GM12891 (cell line): ENCODE results near the gene CA5A.
"Not testable (repeated sequence)": the region's sequence is repeated elsewhere in the genome, so short reads cannot be mapped to it uniquely, and the experiment has no call there.

Experiments
- DNase-seq: peaks from one replicate; pipeline ENCODE4 v3.0.0; 2011; ENCODE audit warnings: low spot score; ENCODE audit not compliant: insufficient read length
- FAIRE-seq: peaks from 2 replicates; lab custom pipeline; 2011; peaks lifted over from hg19 to GRCh38; lab: Jason Lieb, UNC
- PAX5 ChIP-seq: IDR thresholded peaks from 2 replicates; pipeline ENCODE4 v1.6.1; 2011; ENCODE audit warnings: low read length, moderate library complexity, mild to moderate bottlenecking; ENCODE audit not compliant: insufficient read depth, severe bottlenecking
- POLR2A ChIP-seq: IDR thresholded peaks from 2 replicates; pipeline ENCODE4 v1.6.1; 2011; ENCODE audit warnings: low read depth, low read length, control low read depth
- POLR2AphosphoS5 ChIP-seq: IDR thresholded peaks from 2 replicates; pipeline ENCODE4 v1.6.1; 2011; ENCODE audit warnings: low read depth, low read length, control low read depth
- POU2F2 ChIP-seq: IDR thresholded peaks from 2 replicates; pipeline ENCODE4 v1.6.1; 2011; ENCODE audit warnings: low read depth, mild to moderate bottlenecking, control low read depth, low read length, moderate library complexity
- SPI1 ChIP-seq: IDR thresholded peaks from 2 replicates; pipeline ENCODE4 v1.6.1; 2011; ENCODE audit warnings: low read depth, low read length, control low read depth
- TAF1 ChIP-seq: IDR thresholded peaks from 2 replicates; pipeline ENCODE4 v1.6.1; 2011; ENCODE audit warnings: low read depth, low read length, control low read depth

The CA5A gene

DNA sequence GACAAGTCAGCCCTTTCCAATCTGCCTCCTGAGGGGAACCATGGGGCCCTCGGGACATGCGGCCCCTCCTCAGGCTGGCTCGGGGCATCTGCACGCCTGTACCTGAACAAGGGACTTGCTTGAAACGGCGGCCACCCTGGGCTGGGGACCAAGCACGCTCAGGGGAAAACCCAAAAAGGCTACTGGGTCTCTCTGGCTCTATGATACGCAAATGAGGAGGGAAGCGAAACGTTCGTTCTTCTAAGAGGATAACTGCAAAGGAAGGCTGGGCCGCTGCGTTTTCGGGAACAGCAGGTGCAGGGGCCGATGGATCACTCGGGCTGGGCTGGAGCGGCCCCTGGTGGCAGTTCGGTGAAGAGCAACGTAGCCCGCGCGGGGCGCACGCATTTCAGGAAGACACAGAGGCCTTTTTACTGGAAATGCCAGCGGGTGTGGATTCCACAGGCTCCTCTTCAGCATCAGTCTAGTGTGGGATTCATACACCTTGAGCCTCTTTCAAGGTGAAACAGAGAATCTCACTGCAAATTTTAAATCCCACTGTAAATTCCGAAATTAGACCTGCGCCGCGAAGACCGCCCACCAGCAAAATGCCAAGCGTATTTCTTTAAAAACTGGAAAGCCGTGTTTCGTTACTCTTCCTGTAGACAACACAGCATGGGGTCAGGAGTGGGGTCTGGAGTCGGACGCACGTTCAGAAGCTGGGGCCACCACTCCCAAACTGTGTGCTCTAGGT, 27.0 kb downstream of the CA5A start:
- peak; percentile 82 for TF ChIP-seq POU2F2
- TF ChIP-seq SPI1, result peak; percentile 68
- FAIRE-seq (peak; percentile 97), DNase-seq (peak; percentile 81)

- FAIRE-seq, DNase-seq: not testable (repeated sequence)
These were observed 28.2 kb downstream of the CA5A start for GRCh38 chr16:87908101-87908500.

- DNase-seq, FAIRE-seq: not testable (repeated sequence)
These were observed 30.8 kb downstream of the CA5A start for GRCh38 chr16:87905521-87905920.

GRCh38 chr16:87904963-87905362, 31.4 kb downstream of the CA5A start:
- FAIRE-seq, DNase-seq: not testable (repeated sequence)

DNA sequence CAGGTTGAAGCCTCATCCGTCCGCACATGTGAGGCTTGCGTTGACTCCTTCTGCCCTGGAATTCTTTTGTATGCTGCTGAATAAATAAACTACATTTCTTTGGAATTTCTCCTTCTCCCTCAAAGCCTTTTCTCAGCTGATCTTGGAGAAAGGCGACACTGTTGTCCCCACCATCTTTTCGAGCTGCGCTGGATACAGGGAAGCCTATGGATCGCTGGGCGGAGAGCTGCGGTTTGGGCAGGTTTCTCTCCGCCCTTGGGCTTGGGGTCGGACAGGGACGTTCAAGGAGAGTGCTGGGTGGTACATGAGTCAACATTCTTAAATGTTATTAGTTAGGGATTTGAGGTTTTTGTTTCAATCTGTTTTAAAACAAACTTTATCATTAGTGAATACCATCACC, 35.8 kb downstream of the CA5A start:
- not testable (repeated sequence) for DNase-seq, FAIRE-seq

DNA sequence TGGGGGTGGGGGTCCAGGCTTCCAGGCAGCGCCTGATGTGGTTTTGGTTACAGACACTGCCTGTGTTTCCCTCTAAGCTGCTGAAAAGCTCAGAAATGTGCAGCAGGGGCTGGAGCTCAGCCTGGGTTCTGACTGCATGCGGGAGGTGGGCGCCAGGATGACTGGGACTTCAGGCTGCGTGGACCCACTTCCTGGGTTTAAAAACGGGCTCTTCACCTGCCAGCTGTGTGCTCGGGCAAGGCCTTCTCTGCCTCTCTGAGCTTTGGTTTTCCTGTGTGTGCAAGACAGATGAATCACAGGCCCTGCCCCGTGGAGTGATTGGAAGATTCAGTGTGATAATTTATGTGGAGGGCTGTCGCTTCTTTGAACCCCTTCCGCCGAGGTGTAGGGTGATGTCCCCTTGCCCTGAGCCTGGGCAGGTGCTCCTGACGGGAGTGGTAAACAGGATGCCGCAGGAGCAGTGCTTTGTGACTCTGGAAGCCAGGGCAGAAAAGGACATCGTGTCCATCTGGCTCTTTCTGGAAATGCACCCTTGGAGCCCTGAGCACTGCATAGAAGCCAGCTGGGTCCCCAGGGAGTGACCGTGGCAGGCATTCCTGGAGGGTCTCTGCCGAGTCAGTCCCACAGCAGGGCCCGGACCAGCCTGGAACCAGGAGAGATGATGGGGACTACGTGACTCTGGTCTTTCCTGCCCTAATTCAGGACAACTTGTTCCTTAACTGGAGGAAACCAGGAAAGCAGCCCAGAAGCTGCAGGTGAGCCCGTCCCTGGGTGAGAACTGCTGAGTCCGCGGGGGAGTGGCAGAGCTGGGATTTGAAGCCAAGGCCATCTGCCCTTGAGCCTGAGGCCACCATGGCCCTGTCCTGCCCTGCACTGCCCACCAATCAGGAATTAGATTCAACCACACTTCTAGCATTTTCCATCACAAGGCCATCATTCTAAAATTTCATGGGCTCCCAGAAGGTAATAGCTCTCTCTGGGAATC, 38.5 kb downstream of the CA5A start:
- FAIRE-seq (no peak), DNase-seq (no peak)
- no peak for TF ChIP-seq POLR2A
- no peak for TF ChIP-seq POLR2AphosphoS5
- TF ChIP-seq TAF1, result no peak
- TF ChIP-seq POU2F2, result no peak
- no peak for TF ChIP-seq PAX5
- no peak for TF ChIP-seq SPI1

DNA sequence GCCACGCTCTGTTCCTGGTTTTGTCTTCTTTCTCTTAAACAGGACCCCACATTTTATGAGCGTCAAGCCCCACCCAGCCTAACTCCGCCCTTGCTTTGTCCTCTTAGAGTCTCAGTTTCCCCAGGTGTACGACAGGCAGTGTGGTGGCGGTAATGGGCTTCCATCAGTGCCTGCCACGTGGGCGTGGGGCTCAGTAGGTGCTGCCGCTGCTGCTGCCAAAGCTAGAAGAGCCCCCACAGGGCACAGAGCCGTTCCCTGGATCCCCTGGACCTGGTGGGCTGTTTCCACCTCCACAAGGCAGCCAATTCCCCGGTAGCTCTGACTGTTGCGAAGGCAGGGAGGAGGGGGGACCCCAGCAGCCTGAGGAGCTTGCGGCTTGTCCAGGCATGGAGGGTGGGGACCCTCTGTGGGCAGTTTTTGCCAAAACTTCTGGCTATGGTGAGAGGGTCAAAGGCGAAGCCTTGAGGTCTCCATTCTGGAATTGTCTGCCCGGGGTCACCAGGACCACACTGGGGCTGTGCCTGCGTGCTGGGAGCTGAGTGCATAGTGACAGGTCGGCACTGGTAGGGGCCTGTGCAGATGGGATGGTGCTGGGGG, 39.3 kb downstream of the CA5A start:
- not testable (repeated sequence) for DNase-seq, FAIRE-seq

DNA sequence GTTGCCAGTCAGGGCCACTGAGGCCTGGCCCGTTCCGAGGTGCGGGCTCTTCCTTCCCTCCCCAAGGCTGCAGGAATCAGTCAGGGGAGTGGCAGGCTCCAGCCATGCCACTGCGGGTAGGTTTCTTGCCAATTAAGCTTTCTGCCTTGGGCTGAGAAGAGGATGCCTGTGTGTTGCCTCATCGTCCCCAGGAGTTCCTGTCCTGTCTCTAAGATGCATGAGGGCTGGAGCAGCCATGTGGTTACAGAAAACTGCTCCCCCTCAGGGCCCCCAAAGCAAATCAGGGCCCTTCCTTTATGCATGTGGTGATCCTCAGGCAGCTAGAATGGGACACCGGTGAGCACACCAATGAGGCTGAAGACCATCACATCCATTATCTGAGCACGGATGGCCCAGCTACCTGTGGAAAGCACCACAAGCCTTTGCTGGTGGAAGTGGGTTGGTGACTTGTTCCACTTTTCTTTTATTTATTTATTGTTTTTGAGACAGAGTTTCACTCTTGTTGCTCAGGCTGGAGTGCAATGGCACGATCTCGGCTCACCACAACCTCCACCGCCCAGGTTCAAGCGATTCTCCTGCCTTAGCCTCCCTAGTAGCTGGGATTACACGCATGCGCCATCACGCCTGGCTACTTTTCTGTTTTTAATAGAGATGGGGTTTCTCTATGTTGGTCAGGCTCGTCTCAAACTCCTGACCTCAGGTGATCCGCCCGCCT, 40.0 kb downstream of the CA5A start:
- DNase-seq, FAIRE-seq: not testable (repeated sequence)

- peak; percentile 48 for DNase-seq
- peak; percentile 60; the same call in 1 of the 2 replicates for TF ChIP-seq POU2F2
- peak; percentile 47; the same call in 1 of the 2 replicates for TF ChIP-seq SPI1
- no peak for TF ChIP-seq TAF1
- no peak for TF ChIP-seq POLR2AphosphoS5
- TF ChIP-seq POLR2A, result peak; percentile 52
- TF ChIP-seq PAX5, result no peak
- peak; percentile 90 for FAIRE-seq
These were observed 40.6 kb downstream of the CA5A start for GRCh38 chr16:87895641-87896141.

GRCh38 chr16:87894005-87894404, 42.3 kb downstream of the CA5A start:
- DNase-seq, FAIRE-seq: not testable (repeated sequence)

DNA sequence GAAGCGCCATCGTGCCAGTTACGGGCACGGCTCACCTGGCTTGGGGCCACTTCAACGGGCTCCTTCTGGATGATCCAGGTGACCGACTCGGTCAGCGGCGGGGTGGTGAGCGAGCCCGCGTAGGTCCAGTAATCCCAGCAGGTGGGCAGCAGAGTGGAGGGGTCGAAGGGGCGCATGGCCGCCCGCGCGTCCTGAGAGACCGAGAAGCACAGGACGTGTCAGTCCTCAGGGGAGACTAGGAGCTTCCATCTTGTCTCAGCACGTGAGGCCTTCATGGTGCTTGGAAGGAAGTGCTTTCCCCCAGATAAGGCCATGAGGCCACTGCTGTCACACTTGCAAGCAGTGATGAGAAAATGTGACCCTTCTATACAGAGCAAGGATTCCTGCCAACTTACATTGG, 44.6 kb downstream of the CA5A start:
- TF ChIP-seq TAF1 (no peak), POLR2A (no peak), SPI1 (no peak), POU2F2 (no peak), PAX5 (no peak), POLR2AphosphoS5 (no peak)
- no peak for DNase-seq
- no peak for FAIRE-seq

GRCh38 chr16:87889762-87890161, 46.6 kb downstream of the CA5A start:
- not testable (repeated sequence) for DNase-seq, FAIRE-seq

DNA sequence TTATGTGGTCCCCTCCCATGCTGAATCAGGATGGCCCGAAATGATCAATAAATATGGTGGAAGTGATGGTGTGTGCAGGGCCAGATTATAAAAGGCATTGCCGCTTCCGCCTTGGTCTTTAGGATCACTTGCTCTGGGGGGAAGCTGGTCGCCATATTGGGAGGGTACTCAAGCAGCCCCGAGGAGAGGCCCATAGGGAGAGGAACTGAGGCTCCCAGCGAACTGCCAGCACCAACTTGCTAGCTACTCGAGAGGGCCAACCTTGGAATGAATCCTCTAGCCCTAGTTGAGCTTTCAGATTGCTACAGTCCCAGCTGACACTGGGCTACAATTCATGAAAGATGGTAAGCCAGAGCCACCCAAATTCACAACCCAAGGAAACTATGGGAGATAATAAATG, 48.0 kb downstream of the CA5A start:
- DNase-seq, FAIRE-seq: not testable (repeated sequence)

DNA sequence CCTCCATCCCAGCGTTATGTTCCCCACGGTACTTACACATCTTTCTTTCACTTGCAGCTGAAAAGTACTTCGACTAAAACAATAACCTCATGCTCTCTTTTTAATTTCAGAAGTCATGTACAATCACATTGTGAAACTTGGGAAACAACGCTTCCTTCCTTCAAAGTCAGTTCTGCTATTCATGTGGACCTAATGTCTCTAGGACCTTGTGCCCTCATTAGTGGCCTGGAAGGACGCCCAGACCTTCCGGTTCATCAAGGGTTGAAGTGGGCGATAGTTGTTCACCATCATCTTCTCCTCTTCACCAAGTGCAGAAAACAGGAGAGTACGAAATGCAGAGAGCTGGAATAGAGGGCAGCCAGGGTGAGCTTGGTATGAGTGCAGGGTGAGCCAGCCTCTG, 48.4 kb downstream of the CA5A start:
- DNase-seq, FAIRE-seq: not testable (repeated sequence)

DNA sequence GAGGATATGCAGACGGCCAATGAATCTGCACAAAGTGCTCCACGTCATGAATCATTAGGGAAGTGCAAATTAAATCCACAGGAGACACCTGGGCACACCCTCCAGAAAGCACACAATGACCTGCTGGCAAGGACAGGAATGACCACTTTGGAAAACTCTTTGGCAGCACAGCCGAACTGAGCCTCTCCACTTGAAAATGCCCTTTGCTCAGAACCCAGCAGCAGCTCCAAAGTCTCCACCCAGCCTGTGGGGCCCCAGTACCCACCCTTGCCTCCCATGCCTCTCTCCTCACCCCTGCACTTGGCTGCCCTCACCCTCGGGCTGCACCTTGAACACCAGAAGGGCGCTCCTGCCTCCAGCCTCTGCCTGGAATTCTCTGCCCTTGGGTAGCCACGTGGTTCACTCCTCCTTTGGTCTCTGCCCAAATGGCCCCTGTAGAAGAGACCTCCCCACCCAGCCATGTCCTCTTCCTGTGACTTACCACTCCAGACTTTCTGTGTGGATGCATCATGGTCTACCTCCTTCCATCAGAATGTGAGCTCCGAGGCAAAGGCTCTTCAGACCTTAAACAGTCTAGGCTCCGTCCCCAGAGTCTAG, 50.9 kb downstream of the CA5A start:
- DNase-seq, FAIRE-seq: not testable (repeated sequence)
